HepG2 (cell line): Measurements from ENCODE around the gene ADSS1. TPM values are rescaled to one million over a fixed set of nuclear protein-coding genes. Genes with fewer than 3 reads are reported as not detected.
A peak's percentile ranks its signal among the peaks of the same experiment; 100 is the strongest.

Source experiments
- ARNTL ChIP-seq: sonication (generic); formaldehyde crosslinking; IDR thresholded peaks from 2 replicates; pipeline ENCODE4 v1.4.0; 2020; ENCODE audit warnings: mild to moderate bottlenecking, missing genetic modification reagents
- ATF7-NPFF ChIP-seq: sonication (generic); formaldehyde crosslinking; IDR thresholded peaks from 2 replicates; pipeline ENCODE4 v1.8.1; 2023; ENCODE audit warnings: mild to moderate bottlenecking, low read depth, missing genetic modification reagents, moderate library complexity
- ELF1 ChIP-seq: sonication (generic); formaldehyde crosslinking; IDR thresholded peaks from 2 replicates; pipeline ENCODE4 v1.4.0; 2020; ENCODE audit warnings: missing genetic modification reagents
- ETV5 ChIP-seq: IDR thresholded peaks from 2 replicates; pipeline ENCODE4 v1.6.1; 2018; ENCODE audit warnings: missing biosample characterization, missing genetic modification reagents, inconsistent platforms, borderline replicate concordance
- FOSL1 ChIP-seq: sonication (generic); formaldehyde crosslinking; IDR thresholded peaks from 2 replicates; pipeline ENCODE4 v1.9.0; 2021; ENCODE audit warnings: missing genetic modification reagents, borderline replicate concordance
- GTF3A ChIP-seq: sonication (generic); formaldehyde crosslinking; conservative IDR thresholded peaks from 2 replicates; pipeline ENCODE4 v1.4.0; 2020; ENCODE audit warnings: mild to moderate bottlenecking, missing genetic modification reagents
- HNF4G ChIP-seq, 2 experiments: sonication (generic) in 1 of 2; formaldehyde crosslinking in 1 of 2; IDR thresholded peaks; 2 replicates each; pipeline versions ENCODE4 v1.4.0 to v1.6.1; 2011 to 2020; ENCODE audit warnings: borderline replicate concordance in 2 of 2, low read depth in 2 of 2, mild to moderate bottlenecking in 2 of 2, low read length in 1 of 2, missing genetic modification reagents in 1 of 2, moderate library complexity in 1 of 2
- KDM3A ChIP-seq: IDR thresholded peaks from 2 replicates; pipeline ENCODE4 v1.6.1; 2018; ENCODE audit warnings: low read depth, missing compliant biosample characterization
- NAIF1 ChIP-seq: sonication (generic); formaldehyde crosslinking; IDR thresholded peaks from 2 replicates; pipeline ENCODE4 v1.5.0; 2020; ENCODE audit warnings: mild to moderate bottlenecking, missing genetic modification reagents, borderline replicate concordance
- NFAT5 ChIP-seq: sonication (generic); formaldehyde crosslinking; IDR thresholded peaks from 2 replicates; pipeline ENCODE4 v1.4.0; 2020; ENCODE audit warnings: missing genetic modification reagents
- TBP ChIP-seq: sonication (generic); formaldehyde crosslinking; IDR thresholded peaks from 2 replicates; pipeline ENCODE4 v1.5.0; 2020; ENCODE audit warnings: missing genetic modification reagents
- ZBTB42 ChIP-seq: sonication (generic); formaldehyde crosslinking; IDR thresholded peaks from 2 replicates; pipeline ENCODE4 v1.5.0; 2020; ENCODE audit warnings: mild to moderate bottlenecking, missing genetic modification reagents
- ZFP37 ChIP-seq: sonication (generic); formaldehyde crosslinking; IDR thresholded peaks from 2 replicates; pipeline ENCODE4 v1.4.0; 2020; ENCODE audit warnings: missing genetic modification reagents, borderline replicate concordance
- ZFYVE20 ChIP-seq: sonication (generic); formaldehyde crosslinking; IDR thresholded peaks from 2 replicates; pipeline ENCODE4 v1.8.0; 2023; ENCODE audit warnings: low read depth, mild to moderate bottlenecking, moderate library complexity, missing genetic modification reagents, borderline replicate concordance
- ZNF160 ChIP-seq: sonication (generic); formaldehyde crosslinking; IDR thresholded peaks from 2 replicates; pipeline ENCODE4 v1.8.0; 2022; ENCODE audit warnings: mild to moderate bottlenecking, inconsistent platforms, missing genetic modification reagents
- ZNF251 ChIP-seq: sonication (generic); formaldehyde crosslinking; IDR thresholded peaks from 2 replicates; pipeline ENCODE4 v1.9.0; 2021; ENCODE audit warnings: mild to moderate bottlenecking, missing genetic modification reagents
- ZNF362 ChIP-seq: sonication (generic); formaldehyde crosslinking; IDR thresholded peaks from 2 replicates; pipeline ENCODE4 v1.4.0; 2020; ENCODE audit warnings: missing genetic modification reagents, mild to moderate bottlenecking, borderline replicate concordance
- ZNF383 ChIP-seq: sonication (generic); formaldehyde crosslinking; IDR thresholded peaks from 2 replicates; pipeline ENCODE4 v1.4.0; 2020; ENCODE audit warnings: missing genetic modification reagents, mild to moderate bottlenecking, borderline replicate concordance
- ZNF615 ChIP-seq: sonication (generic); formaldehyde crosslinking; IDR thresholded peaks from 2 replicates; pipeline ENCODE4 v1.5.0; 2020; ENCODE audit warnings: mild to moderate bottlenecking, missing genetic modification reagents, borderline replicate concordance
- ZNF761 ChIP-seq: sonication (generic); formaldehyde crosslinking; conservative IDR thresholded peaks from 2 replicates; pipeline ENCODE4 v1.4.0; 2020; ENCODE audit warnings: mild to moderate bottlenecking, missing genetic modification reagents
- ZNF816 ChIP-seq: sonication (generic); formaldehyde crosslinking; IDR thresholded peaks from 2 replicates; pipeline ENCODE4 v1.8.0; 2022; ENCODE audit warnings: missing genetic modification reagents, mild to moderate bottlenecking, borderline replicate concordance
- polyA plus RNA-seq, 8 experiments: library from polyadenylated mRNA; depleted of rRNA in 3 of 8; stranded (reverse) in 7 of 8; unstranded in 1 of 8; fragments of >200 nt; fragmentation: Illumina TruSeq in 4 of 8; extraction: Trizol in 4 of 8; gene quantifications; 2 replicates each; pipeline versions ENCODE4 v1.2.1 to v1.2.3, GENCODE V29; 2011 to 2016; ENCODE audit warnings: low read depth in 4 of 8, missing spikeins in 1 of 8, mixed read lengths in 1 of 8; ENCODE audit not compliant: insufficient read depth in 1 of 8
- total RNA-seq, 5 experiments: library from RNA; depleted of rRNA; stranded (reverse); fragments of >200 nt; fragmentation: Illumina TruSeq; extraction: Trizol; gene quantifications; 2 replicates each; pipeline ENCODE4 v1.2.3, GENCODE V29; 2016; ENCODE audit warnings: low read depth in 1 of 5

ADSS1 gene
- total and polyA plus RNA-seq, 2 of the 13 experiments (the other 11 are each of a cell fraction or from before 2014, with no cell fraction given) = 1.0 to 36.7 TPM

DNA sequence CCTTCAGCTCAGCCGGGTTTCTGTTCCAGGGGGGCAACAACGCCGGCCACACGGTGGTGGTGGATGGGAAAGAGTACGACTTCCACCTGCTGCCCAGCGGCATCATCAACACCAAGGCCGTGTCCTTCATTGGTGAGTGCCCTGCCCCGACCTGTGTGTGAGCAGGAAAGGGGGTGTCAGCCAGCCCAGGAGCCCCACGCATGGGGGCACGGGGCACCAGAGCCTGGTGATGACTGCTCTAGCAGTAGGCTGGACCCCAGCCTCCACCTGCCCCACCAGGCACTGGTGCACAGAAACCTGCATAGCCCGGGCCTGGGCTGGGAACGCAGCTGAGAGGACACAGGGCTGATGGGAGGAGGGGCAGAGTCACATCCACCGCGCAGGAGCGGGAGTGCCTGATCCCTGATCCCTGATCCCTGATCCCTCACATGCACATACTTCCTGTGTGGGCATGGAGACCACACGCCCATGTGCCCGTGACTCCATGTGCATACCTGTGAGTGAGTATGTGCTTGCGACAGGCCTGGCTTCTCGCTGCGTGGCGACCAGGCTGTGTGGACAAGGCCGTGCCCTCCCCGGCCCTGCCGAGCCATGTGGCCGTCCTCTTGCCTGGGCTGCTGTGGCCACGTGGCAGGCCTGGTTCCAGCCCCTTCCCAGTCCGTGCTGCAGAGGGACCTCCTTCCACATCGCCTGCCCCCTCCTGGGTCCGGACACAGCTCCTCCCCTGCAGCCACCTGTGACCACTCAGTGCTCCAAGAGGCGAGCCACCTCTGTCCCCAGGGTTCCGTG is 11.2 kb downstream of the ADSS1 start (continued):
- TF ChIP-seq NFAT5 (CRISPR knock-in tag) (no peak), NAIF1 (CRISPR knock-in tag) (no peak), GTF3A (CRISPR knock-in tag) (no peak), ZFYVE20 (0 out of 2 replicates have a peak, but pooled peaks have one; percentile 90), TBP (CRISPR knock-in tag) (no peak), ELF1 (CRISPR knock-in tag) (peak; percentile 48; the same call in 1 of the 2 replicates), ZFP37 (peak; percentile 90; the same call in 1 of the 2 replicates), ARNTL (peak; percentile 90), ZNF816 (CRISPR knock-in tag) (no peak), ZNF761 (CRISPR knock-in tag) (no peak; the same call in 1 of the 2 replicates), ETV5 (CRISPR knock-in tag) (peak; percentile 89), ZNF362 (CRISPR knock-in tag) (peak; percentile 49; the same call in 1 of the 2 replicates), ZNF383 (CRISPR knock-in tag) (no peak; the same call in 1 of the 2 replicates), ZNF160 (CRISPR knock-in tag) (0 out of 2 replicates have a peak, but pooled peaks have one; percentile 59), FOSL1 (CRISPR knock-in tag) (no peak), KDM3A (CRISPR knock-in tag) (0 out of 2 replicates have a peak, but pooled peaks have one; percentile 53), ZNF251 (CRISPR knock-in tag) (0 out of 2 replicates have a peak, but pooled peaks have one; percentile 91), ZNF615 (CRISPR knock-in tag) (no peak), ATF7-NPFF (CRISPR knock-in tag) (peak; percentile 88; the same call in 1 of the 2 replicates), HNF4G (IDR thresholded peaks at IDR 0.05; ENCODE audit: borderline replicate concordance, low read depth, low read length) (peak; percentile 57; the same call in 1 of the 2 replicates), HNF4G (CRISPR knock-in tag; IDR thresholded peaks at IDR 0.05; ENCODE audit: borderline replicate concordance, low read depth) (peak; percentile 57; the same call in 1 of the 2 replicates), ZBTB42 (peak; percentile 86; the same call in 1 of the 2 replicates)
